SIG-M5 treated with dmso at 0.1 percent for 504 hours (cell line): Measurements from ENCODE around the gene LMF2.

Source experiments
- DNase-seq: peaks from one replicate; lab custom pipeline; 2025; ENCODE audit not compliant: unreplicated experiment; lab: John Stamatoyannopoulos, UW

Gene LMF2, protein sequence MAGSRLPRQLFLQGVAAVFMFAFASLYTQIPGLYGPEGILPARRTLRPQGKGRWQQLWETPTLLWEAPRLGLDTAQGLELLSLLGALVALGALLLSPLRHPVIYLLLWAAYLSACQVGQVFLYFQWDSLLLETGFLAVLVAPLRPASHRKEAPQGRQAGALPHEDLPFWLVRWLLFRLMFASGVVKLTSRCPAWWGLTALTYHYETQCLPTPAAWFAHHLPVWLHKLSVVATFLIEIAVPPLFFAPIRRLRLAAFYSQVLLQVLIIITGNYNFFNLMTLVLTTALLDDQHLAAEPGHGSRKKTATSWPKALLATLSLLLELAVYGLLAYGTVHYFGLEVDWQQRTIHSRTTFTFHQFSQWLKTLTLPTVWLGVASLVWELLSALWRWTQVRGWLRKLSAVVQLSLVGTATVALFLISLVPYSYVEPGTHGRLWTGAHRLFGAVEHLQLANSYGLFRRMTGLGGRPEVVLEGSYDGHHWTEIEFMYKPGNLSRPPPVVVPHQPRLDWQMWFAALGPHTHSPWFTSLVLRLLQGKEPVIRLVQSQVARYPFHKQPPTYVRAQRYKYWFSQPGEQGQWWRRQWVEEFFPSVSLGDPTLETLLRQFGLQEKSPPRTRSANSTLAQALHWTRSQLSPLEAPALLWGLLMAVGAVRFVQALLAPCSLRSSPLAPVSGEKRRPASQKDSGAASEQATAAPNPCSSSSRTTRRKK

GRCh38 chr22:50507421-50507990 is at the start of gene LMF2:
Gene LMF2 (minus strand): TSS chr22:50507702. CDS start chr22:50507675, 27 bp downstream.
- no peak for DNase-seq

- DNase-seq = no peak
Measured at GRCh38 chr22:50556703-50557102, 49.2 kb upstream of the LMF2 start.

DNA sequence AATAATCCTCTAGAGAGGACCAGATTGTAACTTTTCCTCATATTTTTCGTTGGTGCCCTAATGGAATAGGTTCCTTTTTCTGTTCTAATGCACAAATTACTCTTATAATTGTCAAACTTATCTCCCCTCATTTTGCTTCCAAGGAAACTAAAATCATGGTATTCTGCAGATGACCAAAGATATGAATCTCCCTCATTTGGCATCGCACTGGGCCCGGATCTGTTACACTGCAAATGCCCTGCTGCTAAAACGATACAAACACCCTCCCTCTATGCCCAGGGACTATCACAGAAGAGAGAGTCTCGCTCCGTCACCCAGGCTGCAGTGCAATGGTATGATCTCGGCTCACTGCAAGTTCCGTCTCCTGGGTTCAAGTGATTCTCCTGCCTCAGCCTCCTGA is 45.8 kb upstream of the LMF2 start:
- no peak for DNase-seq

- DNase-seq = no peak
Measured at GRCh38 chr22:50551160-50551752, 43.8 kb upstream of the LMF2 start.

DNA sequence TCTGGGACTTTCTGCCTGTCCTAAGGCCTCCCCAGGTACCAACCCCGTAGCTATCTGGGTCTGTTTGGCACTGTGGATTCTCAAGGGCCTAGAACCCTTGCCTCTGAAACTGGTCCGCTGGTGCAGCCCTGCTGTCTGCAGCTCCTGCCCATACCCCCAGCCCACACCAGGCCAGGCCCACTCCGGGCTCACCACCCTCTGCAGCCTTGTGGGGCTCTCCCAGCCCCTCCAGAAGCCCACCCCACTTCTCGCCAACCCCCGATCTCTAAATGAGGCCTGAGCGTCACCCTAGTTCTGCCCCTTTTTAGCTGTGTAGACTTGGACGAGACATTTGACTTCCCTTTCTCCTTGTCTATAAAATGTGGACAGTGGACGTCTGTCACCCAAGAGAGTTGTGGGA is 42.9 kb upstream of the LMF2 start:
- DNase-seq = no peak

DNA sequence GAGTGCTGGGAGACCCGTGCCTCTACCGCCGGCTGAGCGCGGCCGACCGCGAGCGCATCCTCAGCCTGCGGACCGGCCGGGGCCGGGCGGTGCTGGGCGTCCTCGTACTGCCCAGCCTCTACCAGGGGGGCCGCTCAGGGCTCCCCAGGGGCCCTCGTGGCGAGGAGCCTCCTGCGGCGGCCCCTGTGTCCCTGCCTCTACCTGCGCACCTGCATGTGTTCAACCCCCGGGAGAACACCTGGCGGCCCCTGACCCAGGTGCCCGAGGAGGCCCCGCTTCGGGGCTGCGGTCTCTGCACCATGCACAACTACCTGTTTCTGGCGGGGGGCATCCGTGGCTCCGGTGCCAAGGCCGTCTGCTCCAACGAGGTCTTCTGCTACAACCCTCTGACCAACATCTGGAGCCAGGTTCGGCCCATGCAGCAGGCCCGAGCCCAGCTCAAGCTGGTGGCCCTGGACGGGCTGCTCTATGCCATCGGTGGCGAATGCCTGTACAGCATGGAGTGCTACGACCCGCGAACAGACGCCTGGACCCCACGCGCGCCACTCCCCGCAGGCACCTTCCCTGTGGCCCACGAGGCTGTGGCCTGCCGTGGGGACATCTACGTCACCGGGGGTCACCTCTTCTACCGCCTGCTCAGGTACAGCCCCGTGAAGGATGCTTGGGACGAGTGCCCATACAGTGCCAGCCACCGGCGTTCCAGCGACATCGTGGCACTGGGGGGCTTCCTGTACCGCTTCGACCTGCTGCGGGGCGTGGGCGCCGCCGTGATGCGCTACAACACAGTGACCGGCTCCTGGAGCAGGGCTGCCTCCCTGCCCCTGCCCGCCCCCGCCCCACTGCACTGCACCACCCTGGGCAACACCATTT is 41.7 kb upstream of the LMF2 start:
- no peak for DNase-seq

- peak; percentile 45 for DNase-seq
Measured at GRCh38 chr22:50548040-50548920, 40.8 kb upstream of the LMF2 start.

DNA sequence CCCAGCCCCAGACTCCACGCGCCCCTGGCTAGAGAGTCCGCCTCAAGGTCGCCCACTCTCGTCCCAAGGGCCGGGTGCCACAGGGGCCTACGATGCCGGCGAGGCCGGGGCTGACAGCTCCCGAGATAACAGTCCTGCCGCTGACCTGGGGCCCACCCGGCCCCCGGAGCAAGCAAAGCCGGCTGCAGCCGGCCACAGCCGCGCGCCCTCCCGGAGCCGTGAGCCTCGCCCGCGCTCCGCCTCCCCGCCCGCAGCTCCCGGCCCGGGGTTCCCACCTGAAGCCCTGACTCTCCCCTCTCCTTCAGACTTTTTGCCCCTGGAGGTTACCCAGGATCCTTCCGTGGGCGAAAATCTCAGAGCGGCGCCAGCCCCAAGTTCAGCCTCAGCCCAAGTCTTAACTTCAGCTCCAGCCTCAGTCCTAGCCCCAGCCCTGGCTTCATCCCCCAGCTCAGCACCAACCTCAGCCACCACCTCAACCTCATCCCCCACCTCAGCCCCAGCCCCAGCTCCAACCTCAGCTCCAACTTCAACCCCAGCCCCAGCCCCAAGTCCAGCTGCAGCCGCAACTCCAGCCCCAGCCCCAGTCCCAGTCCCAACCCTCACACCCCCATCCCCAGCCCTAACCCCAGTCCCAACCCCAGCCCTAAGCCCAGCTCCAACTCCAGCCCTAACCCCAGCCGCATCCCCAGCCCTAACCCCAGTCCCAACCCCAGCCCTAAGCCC is 39.9 kb upstream of the LMF2 start:
- no peak for DNase-seq

GRCh38 chr22:50546326-50547262 is 39.1 kb upstream of the LMF2 start:
- DNase-seq = no peak

DNA sequence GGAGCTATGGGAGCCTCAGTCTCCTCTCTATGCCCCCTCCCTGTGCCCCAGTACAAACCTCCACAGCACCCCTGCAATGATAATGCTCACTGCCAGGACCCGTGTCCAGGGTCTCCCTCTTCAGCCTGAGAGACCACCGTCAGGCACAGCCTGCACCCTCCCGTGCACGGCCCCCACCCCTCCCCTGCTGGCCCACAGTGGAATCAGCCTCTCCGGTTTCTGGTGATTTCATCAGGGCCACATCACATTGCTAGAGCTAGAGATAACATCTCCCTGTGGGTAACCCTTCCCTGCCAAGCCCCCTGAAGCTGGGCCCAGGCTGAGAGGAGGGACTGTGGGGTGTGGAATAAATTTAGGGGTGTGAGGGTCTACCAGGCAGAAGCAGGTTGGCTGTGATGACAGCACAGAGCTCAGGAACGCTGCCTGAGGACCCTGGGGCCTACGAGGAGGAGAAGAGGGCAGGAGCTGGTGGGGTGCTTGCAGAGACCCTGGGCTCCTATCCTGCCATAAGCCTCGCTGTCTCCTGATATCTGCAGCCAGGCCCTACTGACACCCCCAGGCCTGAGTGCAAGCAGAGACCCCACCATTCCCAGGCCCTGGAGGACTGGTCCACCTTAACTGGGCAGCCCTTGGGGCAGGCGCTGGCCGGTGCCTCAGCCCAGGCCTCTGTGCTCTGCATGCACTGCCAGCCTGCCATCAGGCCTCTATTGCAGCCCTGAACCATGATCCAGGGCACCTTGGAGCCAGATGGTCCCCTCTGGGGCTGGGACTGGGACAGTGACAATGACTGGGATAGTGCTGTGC is 38.2 kb upstream of the LMF2 start, which contains the start of gene KLHDC7B:
Gene KLHDC7B, plus strand, starts transcription at position 378 of the 804 bp plus-strand sequence. Its CDS starts 345 bp downstream, at position 723.
- DNase-seq = peak; percentile 22

DNA sequence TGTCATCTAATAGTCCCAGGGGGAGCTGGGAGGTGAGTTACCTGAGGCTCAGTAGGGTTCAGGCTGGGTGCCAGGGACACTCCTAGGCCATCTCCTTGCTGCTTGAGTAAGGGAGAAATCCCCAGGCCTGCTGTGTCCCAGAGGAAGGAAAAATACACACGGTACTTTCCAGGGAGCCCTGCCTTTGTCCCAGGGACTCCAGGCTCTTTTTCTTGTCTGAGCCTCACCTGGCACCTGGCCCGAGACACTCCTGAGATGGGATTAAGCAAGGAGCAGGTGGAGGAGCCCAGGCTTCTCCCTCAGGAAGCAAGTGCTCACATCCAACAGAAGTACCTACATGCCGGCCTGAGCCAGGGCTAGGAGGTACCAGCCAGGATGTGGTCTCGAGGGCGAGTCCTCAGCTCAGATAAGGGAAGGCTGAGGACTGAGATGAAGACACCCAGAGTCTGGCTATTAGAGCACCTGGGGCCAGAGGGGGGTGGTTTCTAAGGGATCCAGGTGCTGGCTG is 37.3 kb upstream of the LMF2 start:
- no peak for DNase-seq

GRCh38 chr22:50544078-50544745 is 36.7 kb upstream of the LMF2 start:
- DNase-seq = no peak

DNA sequence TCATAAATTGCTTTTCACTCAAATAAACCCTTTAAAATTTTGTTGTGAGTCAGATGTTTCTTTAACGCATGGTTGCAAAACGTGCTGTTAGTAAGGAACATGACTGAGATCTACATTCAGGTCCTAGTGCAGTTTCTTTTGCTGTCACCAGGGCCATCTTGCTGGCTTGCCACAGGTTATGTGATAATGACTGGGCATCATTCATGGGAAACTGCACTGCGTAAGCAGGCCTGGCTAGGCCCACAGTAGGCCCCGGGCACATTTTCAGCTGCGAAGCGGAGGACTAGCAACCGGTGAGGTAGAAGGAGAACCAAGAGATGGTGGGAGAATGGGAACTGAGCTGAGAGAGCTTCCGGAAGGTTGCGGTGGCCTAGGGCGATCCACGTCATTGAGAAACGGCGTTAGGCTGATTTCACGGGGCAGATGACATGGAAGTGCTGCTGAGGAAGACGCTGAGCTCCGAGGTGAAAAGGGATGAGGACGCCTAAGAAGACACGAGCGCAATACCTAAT is 35.0 kb upstream of the LMF2 start:
- DNase-seq = peak; percentile 91

DNA sequence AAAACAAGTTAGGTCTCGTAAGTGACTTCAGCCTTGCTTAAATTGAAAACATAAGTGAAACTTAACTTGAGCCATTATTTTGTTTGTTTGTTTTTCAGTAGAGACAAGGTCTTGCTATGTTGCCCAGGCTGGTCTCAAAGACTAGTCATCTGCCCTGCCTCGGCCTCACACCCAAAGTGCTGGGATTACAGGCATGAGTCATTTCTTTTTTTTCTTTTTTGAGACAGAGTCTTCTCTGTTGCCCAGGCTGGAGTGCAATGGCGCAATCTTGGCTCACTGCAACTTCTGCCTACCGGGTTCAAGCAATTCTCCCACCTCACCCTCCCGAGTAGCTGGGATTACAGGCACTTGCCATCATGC is 34.1 kb upstream of the LMF2 start:
- peak; percentile 69 for DNase-seq

DNA sequence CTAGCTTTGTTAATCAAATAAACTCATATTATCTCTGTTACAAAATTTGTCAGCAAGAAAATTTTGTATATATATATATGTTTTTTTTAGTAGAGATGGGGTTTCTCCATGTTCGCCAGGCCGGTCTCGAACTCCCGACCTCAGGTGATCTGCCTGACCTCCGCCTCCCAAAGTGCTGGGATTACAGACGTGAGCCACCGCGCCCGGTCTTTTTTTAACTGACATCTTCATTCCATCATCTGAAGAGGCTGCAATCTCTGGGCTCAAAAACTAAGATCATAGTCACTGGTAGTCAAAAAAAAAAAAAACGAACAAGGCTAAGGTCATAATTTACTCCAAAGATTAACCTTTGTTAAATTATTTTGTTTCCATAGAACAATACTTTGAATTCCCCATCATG is 32.9 kb upstream of the LMF2 start:
- DNase-seq = no peak

DNA sequence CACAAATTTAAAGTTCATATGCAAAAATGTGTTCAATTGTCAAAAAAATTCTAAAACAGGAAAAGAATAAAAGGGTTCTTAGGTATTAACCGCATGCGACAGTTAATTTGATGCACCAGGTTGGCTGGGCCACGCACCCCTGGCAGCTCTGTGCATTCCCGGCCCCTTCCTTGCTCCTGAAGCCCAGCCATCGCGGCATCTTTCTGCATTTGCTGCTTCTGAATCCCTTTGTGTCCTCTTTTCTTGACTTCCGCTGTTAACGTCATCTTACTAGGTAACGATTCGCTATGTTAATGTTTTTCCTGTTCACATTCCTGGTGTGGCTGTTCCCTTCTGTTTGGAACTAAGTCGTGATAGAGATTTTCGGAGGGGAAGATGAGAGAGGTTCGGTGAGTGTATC is 30.3 kb upstream of the LMF2 start:
- no peak for DNase-seq
